ENCODE results near the gene IRAK4.

Gene IRAK4

GRCh38 chr12:43758728-43759563, at the start of gene IRAK4, which contains the start of gene PUS7L:
TSS of gene IRAK4 (plus strand) at chr12:43758951. CDS start at chr12:43768112, 9,161 bp downstream.
TSS of gene PUS7L (minus strand) at chr12:43758790. CDS start at chr12:43755245, 3,545 bp downstream.
- Histone ChIP-seq H3K4me2 (peak within 1 kb of the TSS; percentile 86), H3K36me3 (peaks cover 15% of the 10 kb centered on the region), H4K20me1 (peaks cover 10% of the 10 kb centered on the region; the same call in 1 of the 2 replicates), H3K27me3 (no peaks in the 10 kb centered on the region), H3K4me1 (peaks cover 43% of the 10 kb centered on the region), H3K27ac (peak within 1 kb of the TSS; percentile 81), H3K9me3 (no peaks in the 10 kb centered on the region), H3K4me3 (peak within 1 kb of the TSS; percentile 83), H3K9ac (peak within 1 kb of the TSS; percentile 86)
- no peak for TF ChIP-seq Cebpa-rat (IDR thresholded peaks at IDR 0.05)

GRCh38 chr12:43711348-43711747, 47.4 kb upstream of the IRAK4 start:
- no peak overlapping the region for H3K9ac ChIP-seq
- no peak for TF ChIP-seq Cebpa-rat (IDR thresholded peaks at IDR 0.05)
- H3K36me3 ChIP-seq, result no peaks in the 10 kb centered on the region
- no peak overlapping the region for H3K27ac ChIP-seq
- H3K9me3 ChIP-seq, result peaks cover 14% of the 10 kb centered on the region
- H4K20me1 ChIP-seq, result no peaks in the 10 kb centered on the region
- no peak overlapping the region for H3K4me2 ChIP-seq
- no peak overlapping the region for H3K4me3 ChIP-seq
- H3K4me1 ChIP-seq, result no peaks in the 10 kb centered on the region
- no peaks in the 10 kb centered on the region for H3K27me3 ChIP-seq

GRCh38 chr12:43722621-43723020, 36.1 kb upstream of the IRAK4 start:
- Histone ChIP-seq H3K9ac (no peak overlapping the region), H3K4me3 (no peak overlapping the region), H3K4me2 (no peak overlapping the region), H3K4me1 (no peaks in the 10 kb centered on the region), H3K27ac (no peak overlapping the region), H3K27me3 (no peaks in the 10 kb centered on the region), H3K9me3 (no peaks in the 10 kb centered on the region), H3K36me3 (peaks cover 8% of the 10 kb centered on the region), H4K20me1 (no peaks in the 10 kb centered on the region)
- TF ChIP-seq Cebpa-rat (IDR thresholded peaks at IDR 0.05), result no peak

GRCh38 chr12:43723134-43723533, 35.6 kb upstream of the IRAK4 start:
- Histone ChIP-seq H4K20me1 (no peaks in the 10 kb centered on the region), H3K4me1 (no peaks in the 10 kb centered on the region), H3K9me3 (no peaks in the 10 kb centered on the region), H3K27ac (no peak overlapping the region), H3K36me3 (peaks cover 8% of the 10 kb centered on the region), H3K27me3 (no peaks in the 10 kb centered on the region), H3K9ac (no peak overlapping the region), H3K4me3 (no peak overlapping the region), H3K4me2 (no peak overlapping the region)
- TF ChIP-seq Cebpa-rat (IDR thresholded peaks at IDR 0.05), result no peak

GRCh38 chr12:43728117-43728516, 30.6 kb upstream of the IRAK4 start:
- Histone ChIP-seq H3K4me2 (no peak overlapping the region), H3K27ac (no peak overlapping the region), H3K4me1 (no peaks in the 10 kb centered on the region), H3K9me3 (no peaks in the 10 kb centered on the region), H3K36me3 (peaks cover 24% of the 10 kb centered on the region), H3K9ac (no peak overlapping the region), H3K27me3 (no peaks in the 10 kb centered on the region), H4K20me1 (no peaks in the 10 kb centered on the region), H3K4me3 (no peak overlapping the region)
- TF ChIP-seq Cebpa-rat (IDR thresholded peaks at IDR 0.05), result no peak

- H4K20me1 ChIP-seq, result no peaks in the 10 kb centered on the region
- H3K27me3 ChIP-seq, result no peaks in the 10 kb centered on the region
- H3K9me3 ChIP-seq, result no peaks in the 10 kb centered on the region
- no peak overlapping the region for H3K4me2 ChIP-seq
- no peaks in the 10 kb centered on the region for H3K4me1 ChIP-seq
- TF ChIP-seq Cebpa-rat (IDR thresholded peaks at IDR 0.05), result no peak
- no peak overlapping the region for H3K27ac ChIP-seq
- peaks cover 25% of the 10 kb centered on the region for H3K36me3 ChIP-seq
- no peak overlapping the region for H3K4me3 ChIP-seq
- H3K9ac ChIP-seq, result no peak overlapping the region
These were observed 30.1 kb upstream of the IRAK4 start for GRCh38 chr12:43728698-43729097.

GRCh38 chr12:43730283-43730682, 28.5 kb upstream of the IRAK4 start:
- Histone ChIP-seq H3K4me1 (no peaks in the 10 kb centered on the region), H3K4me2 (no peak overlapping the region), H3K27me3 (no peaks in the 10 kb centered on the region), H3K4me3 (no peak overlapping the region), H3K27ac (no peak overlapping the region), H3K36me3 (peaks cover 38% of the 10 kb centered on the region), H3K9ac (no peak overlapping the region), H3K9me3 (no peaks in the 10 kb centered on the region), H4K20me1 (no peaks in the 10 kb centered on the region)
- no peak for TF ChIP-seq Cebpa-rat (IDR thresholded peaks at IDR 0.05)

GRCh38 chr12:43733687-43734086, 25.1 kb upstream of the IRAK4 start:
- Histone ChIP-seq H3K4me2 (no peak overlapping the region), H3K9me3 (no peaks in the 10 kb centered on the region), H4K20me1 (no peaks in the 10 kb centered on the region), H3K27ac (no peak overlapping the region), H3K9ac (no peak overlapping the region), H3K4me1 (no peaks in the 10 kb centered on the region), H3K36me3 (peaks cover 42% of the 10 kb centered on the region), H3K27me3 (no peaks in the 10 kb centered on the region), H3K4me3 (no peak overlapping the region)
- TF ChIP-seq Cebpa-rat (IDR thresholded peaks at IDR 0.05), result no peak

- Histone ChIP-seq H3K9ac (no peak overlapping the region), H3K27ac (no peak overlapping the region), H3K36me3 (peaks cover 46% of the 10 kb centered on the region), H3K27me3 (no peaks in the 10 kb centered on the region), H3K4me3 (no peak overlapping the region), H4K20me1 (no peaks in the 10 kb centered on the region), H3K4me1 (no peaks in the 10 kb centered on the region), H3K4me2 (no peak overlapping the region), H3K9me3 (no peaks in the 10 kb centered on the region)
- no peak for TF ChIP-seq Cebpa-rat (IDR thresholded peaks at IDR 0.05)
These were observed 21.8 kb upstream of the IRAK4 start for GRCh38 chr12:43736927-43737440.

GRCh38 chr12:43737646-43738045, 21.1 kb upstream of the IRAK4 start:
- H3K36me3 ChIP-seq, result peaks cover 48% of the 10 kb centered on the region
- H3K27ac ChIP-seq, result no peak overlapping the region

More at GRCh38 chr12:43737646-43738045, 21.1 kb upstream of the IRAK4 start:
- H3K4me3 ChIP-seq, result no peak overlapping the region
- no peaks in the 10 kb centered on the region for H3K9me3 ChIP-seq
- H4K20me1 ChIP-seq, result no peaks in the 10 kb centered on the region
- no peak overlapping the region for H3K9ac ChIP-seq
- no peaks in the 10 kb centered on the region for H3K4me1 ChIP-seq
- TF ChIP-seq Cebpa-rat (IDR thresholded peaks at IDR 0.05), result no peak
- H3K4me2 ChIP-seq, result no peak overlapping the region
- H3K27me3 ChIP-seq, result no peaks in the 10 kb centered on the region

All from BLaER1 (cell line).